SK-N-SH (cell line): ENCODE data around the gene IDH3B. TPM values are rescaled to one million over a fixed set of nuclear protein-coding genes. Genes with fewer than 3 reads are reported as not detected.
A peak's percentile ranks its signal among the peaks of the same experiment; 100 is the strongest.

Source experiments
- CTCF ChIA-PET: fragments of 300-600, 350-600 bp; formaldehyde crosslinking; extraction: SDS; loops from one replicate; lab custom pipeline; 2021; lab: Yijun Ruan, JAX
- POLR2A ChIA-PET: fragments of 350-600 bp; sonication (Branson Sonifier 250); formaldehyde crosslinking; extraction: SDS; loops from one replicate; lab custom pipeline; 2020; ENCODE audit warnings: antibody characterized with exemption, inconsistent platforms; lab: Yijun Ruan, JAX
- DNase-seq: peaks from one replicate; pipeline ENCODE4 v3.0.0; 2012
- H2AFZ ChIP-seq: fragments of 200-600 bp; sonication (generic); 2 replicates; pipeline ENCODE4 v1.8.1; 2016; ENCODE audit warnings: antibody characterized with exemption, mild to moderate bottlenecking, low read depth
- H3F3A ChIP-seq: fragments of 200-600 bp; sonication (generic); replicated peaks from 2 replicates; pipeline ENCODE3; 2016; ENCODE audit warnings: antibody characterized with exemption, mild to moderate bottlenecking; ENCODE audit not compliant: insufficient read depth
- H3K27ac ChIP-seq, 2 experiments: fragments of 200-500 bp in 1 of 2; fragments of 200-600 bp in 1 of 2; sonication (Bioruptor generic) in 1 of 2; sonication (generic), shearing (Covaris generic) in 1 of 2; 2 replicates each; pipeline versions ENCODE4 v1.5.1 to v1.6.1; 2014 to 2016; ENCODE audit warnings: low read depth in 2 of 2, inconsistent platforms in 1 of 2, low read length in 1 of 2, mild to moderate bottlenecking in 1 of 2, mixed read lengths in 1 of 2
- H3K27me3 ChIP-seq: fragments of 200-600 bp; sonication (generic), shearing (Covaris generic); 2 replicates; pipeline ENCODE4 v1.6.1; 2016; ENCODE audit warnings: mixed run types; ENCODE audit not compliant: insufficient read depth
- H3K36me3 ChIP-seq, 2 experiments: fragments of 200-500 bp in 1 of 2; fragments of 200-600 bp in 1 of 2; sonication (Bioruptor generic) in 1 of 2; sonication (generic) in 1 of 2; replicated peaks in 1 of 2; 2 replicates each; pipeline versions ENCODE3 to v1.5.1; 2014 to 2016; ENCODE audit warnings: low read length in 1 of 2, mild to moderate bottlenecking in 1 of 2; ENCODE audit not compliant: insufficient read depth in 2 of 2, control insufficient read depth in 1 of 2
- H3K4me1 ChIP-seq, 2 experiments: fragments of 200-500 bp in 1 of 2; fragments of 200-600 bp in 1 of 2; sonication (Bioruptor generic) in 1 of 2; sonication (generic), shearing (Covaris generic) in 1 of 2; 2 replicates each; pipeline versions ENCODE4 v1.5.1 to v1.6.1; 2014 to 2016; ENCODE audit warnings: low read depth in 1 of 2, low read length in 1 of 2, mixed run types in 1 of 2; ENCODE audit not compliant: insufficient read depth in 2 of 2, control insufficient read depth in 1 of 2
- H3K4me2 ChIP-seq: fragments of 200-600 bp; sonication (generic), shearing (Covaris generic); 2 replicates; pipeline ENCODE4 v1.6.1; 2017; ENCODE audit warnings: mixed run types
- H3K4me3 ChIP-seq, 2 experiments: fragments of 200-500 bp in 1 of 2; fragments of 200-600 bp in 1 of 2; sonication (Bioruptor generic) in 1 of 2; sonication (generic), shearing (Covaris generic) in 1 of 2; 2 replicates each; pipeline versions ENCODE4 v1.5.1 to v1.8.1; 2014 to 2016; ENCODE audit warnings: low read depth in 2 of 2, inconsistent platforms in 1 of 2, low read length in 1 of 2, mild to moderate bottlenecking in 1 of 2, mixed read lengths in 1 of 2, moderate library complexity in 1 of 2
- H3K79me2 ChIP-seq: fragments of 200-600 bp; sonication (generic); 2 replicates; pipeline ENCODE4 v1.8.1; 2017; ENCODE audit warnings: mild to moderate bottlenecking; ENCODE audit not compliant: insufficient read depth
- H3K9ac ChIP-seq: fragments of 200-600 bp; sonication (generic); 2 replicates; pipeline ENCODE4 v1.6.1; 2017; ENCODE audit warnings: mixed run types
- H3K9me2 ChIP-seq: fragments of 200-600 bp; sonication (generic); 2 replicates; pipeline ENCODE4 v1.6.1; 2017; ENCODE audit warnings: mixed run types
- H3K9me3 ChIP-seq: fragments of 200-600 bp; sonication (generic); 2 replicates; pipeline ENCODE4 v1.6.1; 2017; ENCODE audit warnings: mixed run types, mild to moderate bottlenecking, moderate library complexity
- H4K20me1 ChIP-seq: fragments of 200-600 bp; sonication (generic); 2 replicates; pipeline ENCODE4 v1.6.1; 2017; ENCODE audit warnings: mild to moderate bottlenecking, mixed run types; ENCODE audit not compliant: insufficient read depth
- ELF1 ChIP-seq: IDR thresholded peaks from 2 replicates; pipeline ENCODE4 v1.4.0; 2012
- EZH2phosphoT487 ChIP-seq: fragments of 200-600 bp; sonication (generic); IDR thresholded peaks from 2 replicates; pipeline ENCODE4 v1.6.1; 2017; ENCODE audit warnings: low read depth, mixed run types, mild to moderate bottlenecking, antibody characterized with exemption, moderate library complexity, borderline replicate concordance
- FOSL2 ChIP-seq: IDR thresholded peaks from 2 replicates; pipeline ENCODE4 v1.4.0; 2012; ENCODE audit warnings: low read depth, mild to moderate bottlenecking, moderate library complexity, borderline replicate concordance
- FOXM1 ChIP-seq: IDR thresholded peaks from 2 replicates; pipeline ENCODE4 v1.4.0; 2012; ENCODE audit warnings: low read depth, mild to moderate bottlenecking
- MXI1 ChIP-seq: IDR thresholded peaks from 2 replicates; pipeline ENCODE4 v1.6.1; 2012; ENCODE audit warnings: mild to moderate bottlenecking, low read depth, low read length, improper control_type of control experiment
- NFIC ChIP-seq: IDR thresholded peaks from 2 replicates; pipeline ENCODE4 v1.4.0; 2012; ENCODE audit warnings: borderline replicate concordance
- NRF1 ChIP-seq: IDR thresholded peaks from 2 replicates; pipeline ENCODE4 v1.6.1; 2012; ENCODE audit warnings: low read depth, mild to moderate bottlenecking, low read length
- PBX3 ChIP-seq: IDR thresholded peaks from 2 replicates; pipeline ENCODE4; 2012
- POLR2AphosphoS5 ChIP-seq: IDR thresholded peaks from 2 replicates; pipeline ENCODE4 v1.6.1; 2012; ENCODE audit warnings: low read depth, low read length
- REST ChIP-seq: IDR thresholded peaks from 2 replicates; pipeline ENCODE4 v1.6.1; 2012; ENCODE audit warnings: mild to moderate bottlenecking, low read depth, low read length, moderate library complexity
- RFX5 ChIP-seq: IDR thresholded peaks from 2 replicates; pipeline ENCODE4 v1.6.1; 2012; ENCODE audit warnings: mild to moderate bottlenecking, improper control_type of control experiment, low read length
- RXRA ChIP-seq: IDR thresholded peaks from 2 replicates; pipeline ENCODE4 v1.4.0; 2012; ENCODE audit warnings: low read depth, mild to moderate bottlenecking, borderline replicate concordance
- TAF1 ChIP-seq: IDR thresholded peaks from 2 replicates; pipeline ENCODE4 v1.6.1; 2012; ENCODE audit warnings: low read depth, mild to moderate bottlenecking, low read length, moderate library complexity, borderline replicate concordance
- TCF12 ChIP-seq: IDR thresholded peaks from 2 replicates; pipeline ENCODE4 v1.4.0; 2012
- TEAD4 ChIP-seq: IDR thresholded peaks from 2 replicates; pipeline ENCODE4 v1.4.0; 2012; ENCODE audit warnings: mild to moderate bottlenecking, borderline replicate concordance; ENCODE audit not compliant: insufficient read depth
- USF1 ChIP-seq: IDR thresholded peaks from 2 replicates; pipeline ENCODE4 v1.4.0; 2012; ENCODE audit warnings: low read depth, borderline replicate concordance
- USF2 ChIP-seq: fragments of 150-350 bp; IDR thresholded peaks from 2 replicates; pipeline ENCODE4 v1.6.1; 2017; ENCODE audit warnings: antibody characterized with exemption, low read length, low read depth, borderline replicate concordance
- ZBTB33 ChIP-seq: IDR thresholded peaks from 2 replicates; pipeline ENCODE4 v1.4.0; 2012; ENCODE audit warnings: low read depth, borderline replicate concordance
- WGBS: methylation state at CpG from one replicate; pipeline ENCODE4 v1.1.6; 2017; ENCODE audit warnings: low lambda C conversion rate; 5-methylcytosine and 5-hydroxymethylcytosine counted together
- polyA plus RNA-seq, 3 experiments: library from polyadenylated mRNA; depleted of rRNA; stranded (reverse); fragments of >200 nt; gene quantifications; 2 replicates each; pipeline ENCODE4 v1.2.3, GENCODE V29; 2012

The IDH3B gene
- polyA plus RNA-seq, 1 of the 3 experiments (the other 2 are of a cell fraction) = 233 TPM

GRCh38 chr20:2693286-2694007 lies 29.4 kb upstream of the IDH3B start:
- Histone ChIP-seq H3K9me2 (no peaks in the 10 kb centered on the region), H2AFZ (no peak overlapping the region), H3K9ac (no peak overlapping the region), H3F3A (peaks cover 7% of the 10 kb centered on the region), H3K79me2 (no peaks in the 10 kb centered on the region; the same call in 1 of the 2 replicates), H3K4me1 (peaks cover 0 to 38% of the 10 kb centered on the region in 2 experiments; a peak in 1 of 4 replicates), H3K27me3 (no peaks in the 10 kb centered on the region), H3K36me3 (no peaks in the 10 kb centered on the region), H3K4me2 (peak overlapping the region; percentile 71; the same call in 1 of the 2 replicates), H3K4me3 (peak overlapping the region; percentile 54 to 56), H4K20me1 (peaks cover 7% of the 10 kb centered on the region; the same call in 1 of the 2 replicates), H3K27ac (no peak overlapping the region; a peak in 1 of 4 replicates), H3K9me3 (no peaks in the 10 kb centered on the region)
- ChIA-PET CTCF (interaction anchor here (0.9 to 1.5 kb wide), 7 partner anchors 19 to 172 kb away, joined by 3 to 6 read pairs (median 3); no protein-coding TSS in a partner anchor), POLR2A (interaction anchor here (0.5 to 1.5 kb wide), 2 partner anchors 37 to 224 kb away, joined by 3 read pairs; no protein-coding TSS in a partner anchor)
- WGBS = 6% methylated on average over 6 of the region's 89 CpGs
- TF ChIP-seq USF2 (no peak), MXI1 (no peak), NRF1 (no peak), TEAD4 (no peak), ELF1 (no peak), POLR2AphosphoS5 (no peak), FOSL2 (no peak), REST (no peak), PBX3 (no peak), EZH2phosphoT487 (no peak), TAF1 (no peak), RFX5 (no peak), FOXM1 (no peak), TCF12 (no peak), ZBTB33 (no peak), RXRA (no peak), NFIC (no peak), USF1 (no peak)
- peak; percentile 90 for DNase-seq
